ENCODE results near the gene UBE2Q1.

- TF ChIP-seq CTCF (conservative IDR thresholded peaks at IDR 0.05; ENCODE audit: low read depth in 2 of 2) (no peak), EZH2 (IDR thresholded peaks at IDR 0.05; ENCODE audit: low read depth, unreplicated experiment) (no peak), CREB1 (CRISPR knock-in tag; IDR thresholded peaks at IDR 0.05; ENCODE audit: low read depth) (no peak), POLR2AphosphoS5 (IDR thresholded peaks at IDR 0.05; ENCODE audit: low read depth) (no peak), EZH2phosphoT487 (IDR thresholded peaks at IDR 0.05; ENCODE audit: unreplicated experiment) (no peak), JUNB (IDR thresholded peaks at IDR 0.05; ENCODE audit: unreplicated experiment) (no peak), STAT1 (IDR thresholded peaks at IDR 0.05; ENCODE audit: unreplicated experiment) (no peak)
- TF ChIP-seq, protein P1, sequence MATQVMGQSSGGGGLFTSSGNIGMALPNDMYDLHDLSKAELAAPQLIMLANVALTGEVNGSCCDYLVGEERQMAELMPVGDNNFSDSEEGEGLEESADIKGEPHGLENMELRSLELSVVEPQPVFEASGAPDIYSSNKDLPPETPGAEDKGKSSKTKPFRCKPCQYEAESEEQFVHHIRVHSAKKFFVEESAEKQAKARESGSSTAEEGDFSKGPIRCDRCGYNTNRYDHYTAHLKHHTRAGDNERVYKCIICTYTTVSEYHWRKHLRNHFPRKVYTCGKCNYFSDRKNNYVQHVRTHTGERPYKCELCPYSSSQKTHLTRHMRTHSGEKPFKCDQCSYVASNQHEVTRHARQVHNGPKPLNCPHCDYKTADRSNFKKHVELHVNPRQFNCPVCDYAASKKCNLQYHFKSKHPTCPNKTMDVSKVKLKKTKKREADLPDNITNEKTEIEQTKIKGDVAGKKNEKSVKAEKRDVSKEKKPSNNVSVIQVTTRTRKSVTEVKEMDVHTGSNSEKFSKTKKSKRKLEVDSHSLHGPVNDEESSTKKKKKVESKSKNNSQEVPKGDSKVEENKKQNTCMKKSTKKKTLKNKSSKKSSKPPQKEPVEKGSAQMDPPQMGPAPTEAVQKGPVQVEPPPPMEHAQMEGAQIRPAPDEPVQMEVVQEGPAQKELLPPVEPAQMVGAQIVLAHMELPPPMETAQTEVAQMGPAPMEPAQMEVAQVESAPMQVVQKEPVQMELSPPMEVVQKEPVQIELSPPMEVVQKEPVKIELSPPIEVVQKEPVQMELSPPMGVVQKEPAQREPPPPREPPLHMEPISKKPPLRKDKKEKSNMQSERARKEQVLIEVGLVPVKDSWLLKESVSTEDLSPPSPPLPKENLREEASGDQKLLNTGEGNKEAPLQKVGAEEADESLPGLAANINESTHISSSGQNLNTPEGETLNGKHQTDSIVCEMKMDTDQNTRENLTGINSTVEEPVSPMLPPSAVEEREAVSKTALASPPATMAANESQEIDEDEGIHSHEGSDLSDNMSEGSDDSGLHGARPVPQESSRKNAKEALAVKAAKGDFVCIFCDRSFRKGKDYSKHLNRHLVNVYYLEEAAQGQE (IDR thresholded peaks at IDR 0.05; ENCODE audit: unreplicated experiment): no peak
- TF ChIP-seq, protein P2, sequence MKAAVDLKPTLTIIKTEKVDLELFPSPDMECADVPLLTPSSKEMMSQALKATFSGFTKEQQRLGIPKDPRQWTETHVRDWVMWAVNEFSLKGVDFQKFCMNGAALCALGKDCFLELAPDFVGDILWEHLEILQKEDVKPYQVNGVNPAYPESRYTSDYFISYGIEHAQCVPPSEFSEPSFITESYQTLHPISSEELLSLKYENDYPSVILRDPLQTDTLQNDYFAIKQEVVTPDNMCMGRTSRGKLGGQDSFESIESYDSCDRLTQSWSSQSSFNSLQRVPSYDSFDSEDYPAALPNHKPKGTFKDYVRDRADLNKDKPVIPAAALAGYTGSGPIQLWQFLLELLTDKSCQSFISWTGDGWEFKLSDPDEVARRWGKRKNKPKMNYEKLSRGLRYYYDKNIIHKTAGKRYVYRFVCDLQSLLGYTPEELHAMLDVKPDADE (IDR thresholded peaks at IDR 0.05): no peak
These were observed 38.1 kb downstream of the UBE2Q1 start for GRCh38 chr1:154520333-154520732.

Data from GM23338 (cell line).